Muscle layer of duodenum (tissue), 2 donors: ENCODE results near the gene THAP5.
"Not testable (repeated sequence)": the region's sequence is repeated elsewhere in the genome, so short reads cannot be mapped to it uniquely, and the experiment has no call there.

Experiments
- H3K27ac ChIP-seq: one replicate; pipeline ENCODE4 v1.7.0; 2013; ENCODE audit warnings: mild to moderate bottlenecking, low read length
- H3K27me3 ChIP-seq: one replicate; pipeline ENCODE4 v1.7.0; 2013; ENCODE audit warnings: low read depth, mild to moderate bottlenecking, control low read depth, low read length
- H3K36me3 ChIP-seq, 2 donors: one replicate each; pipeline ENCODE4 v1.7.0; 2013; ENCODE audit warnings: low read length in 2 of 2, control low read depth in 1 of 2, mild to moderate bottlenecking in 1 of 2; ENCODE audit not compliant: insufficient read depth in 2 of 2, control insufficient read depth in 1 of 2
- H3K4me1 ChIP-seq, 2 donors: one replicate each; pipeline ENCODE4 v1.7.0; 2013; ENCODE audit warnings: low read length in 2 of 2, mild to moderate bottlenecking in 2 of 2, control low read depth in 1 of 2, moderate library complexity in 1 of 2; ENCODE audit not compliant: insufficient read depth in 2 of 2, control insufficient read depth in 1 of 2
- H3K4me3 ChIP-seq, 2 donors: one replicate each; pipeline ENCODE4 v1.7.0; 2013; ENCODE audit warnings: low read length in 2 of 2, low read depth in 1 of 2, mild to moderate bottlenecking in 1 of 2
- H3K9me3 ChIP-seq, 2 donors: one replicate each; pipeline ENCODE4 v1.7.0; 2013; ENCODE audit warnings: low read length in 2 of 2, control low read depth in 1 of 2, mild to moderate bottlenecking in 1 of 2; ENCODE audit not compliant: control insufficient read depth in 1 of 2
- donor health status: healthy.

THAP5 gene

DNA sequence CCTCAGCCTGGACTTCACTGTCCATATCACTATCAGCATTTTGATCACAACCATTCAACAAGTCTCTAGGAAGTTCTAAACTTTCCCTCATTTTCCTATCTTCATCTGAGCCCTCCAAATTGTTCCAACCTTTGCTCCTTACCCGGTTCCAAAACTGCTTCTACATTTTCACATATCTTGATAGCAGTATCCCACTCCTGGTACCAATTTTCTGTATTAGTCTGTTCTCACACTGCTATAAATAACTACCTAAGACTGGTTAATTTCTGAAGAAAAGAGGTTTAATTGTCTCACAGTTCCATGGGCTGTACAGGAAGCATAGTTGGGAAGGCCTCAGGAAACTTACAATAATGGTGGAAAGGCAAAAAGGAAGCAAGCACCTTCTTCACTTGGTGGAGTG, 11.9 kb downstream of the THAP5 start:
- H3K4me3 ChIP-seq, result no peak overlapping the region
- H3K27me3 ChIP-seq, result no peaks in the 10 kb centered on the region
- no peaks in the 10 kb centered on the region for H3K4me1 ChIP-seq
- peaks cover 4 to 17% of the 10 kb centered on the region in 2 donors for H3K9me3 ChIP-seq
- no peaks in the 10 kb centered on the region for H3K36me3 ChIP-seq
- H3K27ac ChIP-seq, result no peak overlapping the region

DNA sequence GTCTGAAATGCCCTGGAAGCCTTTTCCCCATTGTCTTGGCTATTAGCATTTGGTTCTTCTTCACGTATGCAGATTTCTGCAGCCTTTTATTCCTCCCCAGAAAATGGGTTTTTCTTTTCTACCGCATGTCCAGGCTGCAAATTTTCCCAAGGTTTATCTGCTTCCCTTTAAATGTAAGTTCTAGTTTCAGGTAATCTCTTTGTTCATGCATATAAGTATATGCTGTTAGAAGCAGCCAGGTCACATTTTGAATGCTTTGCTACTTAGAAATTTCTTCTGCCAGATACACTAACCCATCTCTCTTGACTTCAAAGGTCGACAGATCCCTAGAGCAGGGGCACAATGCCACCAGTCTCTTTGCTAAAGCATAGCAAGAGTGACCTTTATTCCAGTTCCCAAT, 12.3 kb downstream of the THAP5 start:
- Histone ChIP-seq H3K27ac (no peak overlapping the region), H3K4me1 (no peaks in the 10 kb centered on the region), H3K4me3 (no peak overlapping the region), H3K36me3 (no peaks in the 10 kb centered on the region), H3K9me3 (peaks cover 4 to 17% of the 10 kb centered on the region in 2 donors), H3K27me3 (no peaks in the 10 kb centered on the region)

DNA sequence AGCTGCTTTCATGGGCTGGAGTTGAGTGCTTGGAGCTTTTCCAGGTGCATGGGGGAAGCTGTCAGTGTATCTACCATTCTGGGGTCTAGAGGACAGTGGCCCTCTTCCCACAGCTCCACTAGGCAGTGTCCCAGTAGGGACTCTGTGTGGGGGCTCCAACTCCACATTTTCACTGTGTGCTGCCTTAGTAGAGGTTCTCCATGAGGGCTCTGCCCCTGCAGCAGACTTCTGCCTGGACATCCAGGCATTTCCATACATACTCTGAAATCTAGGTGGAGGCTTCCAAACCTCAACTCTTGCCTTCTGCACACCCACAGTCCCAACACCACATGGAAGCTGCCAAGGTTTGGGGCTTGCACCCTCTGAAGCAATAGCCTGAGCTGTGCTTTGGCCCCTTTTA, 12.8 kb downstream of the THAP5 start:
- H3K27me3 ChIP-seq, H3K4me1 ChIP-seq, H3K4me3 ChIP-seq, H3K36me3 ChIP-seq, H3K27ac ChIP-seq: not testable (repeated sequence)
- peaks cover 4 to 17% of the 10 kb centered on the region in 2 donors for H3K9me3 ChIP-seq

DNA sequence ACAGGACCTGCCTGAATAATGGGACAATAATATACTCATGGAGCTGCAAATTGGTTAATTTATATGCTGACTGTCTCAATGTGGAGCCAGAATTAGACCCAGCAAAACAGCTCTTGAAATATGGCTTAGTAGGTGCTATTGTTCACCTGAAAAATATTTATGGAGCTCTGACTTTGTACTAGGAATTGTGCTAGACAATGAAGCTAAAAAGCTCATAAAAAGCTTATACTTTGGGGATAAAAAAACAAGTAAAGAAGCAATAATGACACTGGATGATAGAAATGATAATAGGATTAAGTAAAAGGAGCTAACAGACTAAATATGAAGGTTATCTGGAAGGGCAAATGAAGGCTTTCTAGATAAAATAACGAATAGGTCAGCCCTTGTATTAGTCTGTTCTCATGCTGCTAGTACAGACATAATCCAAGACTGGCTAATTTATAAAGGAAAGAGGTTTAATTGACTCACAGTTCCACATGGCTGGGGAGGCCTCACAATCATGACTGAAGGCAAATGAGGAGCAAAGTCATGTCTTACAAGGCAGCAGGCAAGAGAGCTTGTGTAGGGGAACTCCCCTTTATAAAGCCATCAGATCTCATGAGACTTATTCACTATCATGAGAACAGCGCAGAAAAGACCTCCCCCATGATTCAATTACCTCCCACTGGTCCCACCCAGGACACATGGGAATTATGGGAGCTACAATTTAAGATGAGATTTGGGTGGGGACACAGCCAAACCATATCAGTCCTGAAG, 21.2 kb downstream of the THAP5 start:
- not testable (repeated sequence) for H3K27me3 ChIP-seq, H3K4me3 ChIP-seq, H3K4me1 ChIP-seq, H3K36me3 ChIP-seq, H3K9me3 ChIP-seq, H3K27ac ChIP-seq

DNA sequence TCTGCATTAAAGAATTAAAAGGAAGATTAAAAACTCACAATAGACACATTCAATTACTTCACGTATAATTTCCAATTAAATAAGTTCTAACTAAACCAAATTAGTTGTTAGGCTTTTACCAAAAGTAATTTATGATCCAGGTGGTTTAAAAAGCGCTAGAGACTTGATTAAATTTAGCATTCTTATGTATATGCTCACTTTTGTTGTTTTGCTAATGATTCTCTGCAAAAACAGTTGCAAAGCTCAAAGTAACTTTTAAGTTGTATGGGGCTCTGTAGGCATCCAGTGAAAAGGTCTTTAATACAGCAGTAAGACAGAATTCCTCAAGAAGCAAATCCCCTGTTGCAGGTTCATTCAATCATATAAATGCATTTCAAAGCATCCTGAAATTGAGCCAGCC, 28.0 kb downstream of the THAP5 start:
- H3K9me3 ChIP-seq, result no peaks in the 10 kb centered on the region
- no peaks in the 10 kb centered on the region for H3K27me3 ChIP-seq
- H3K27ac ChIP-seq, result no peak overlapping the region
- H3K4me3 ChIP-seq, result no peak overlapping the region
- no peaks in the 10 kb centered on the region for H3K36me3 ChIP-seq
- H3K4me1 ChIP-seq, result no peaks in the 10 kb centered on the region

DNA sequence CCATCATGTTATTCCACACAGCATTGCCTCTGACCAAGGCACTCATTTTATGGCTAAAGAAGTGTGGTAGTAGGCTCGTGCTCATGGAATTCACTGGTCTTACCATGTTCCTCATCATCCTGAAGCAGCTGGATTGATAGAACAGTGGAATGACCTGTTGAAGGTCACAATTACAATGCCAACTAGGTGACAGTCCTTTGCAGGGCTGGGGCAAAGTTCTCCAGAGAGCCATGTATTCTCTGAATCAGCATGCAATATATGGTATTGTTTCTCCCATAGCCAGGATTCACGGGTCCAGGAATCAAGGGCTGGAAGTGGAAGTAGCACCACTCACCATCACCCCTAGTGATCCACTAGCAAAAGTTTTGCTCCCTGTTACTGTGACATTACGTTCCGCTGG, 30.8 kb downstream of the THAP5 start:
- not testable (repeated sequence) for H3K36me3 ChIP-seq, H3K4me3 ChIP-seq, H3K27ac ChIP-seq, H3K27me3 ChIP-seq, H3K9me3 ChIP-seq, H3K4me1 ChIP-seq

DNA sequence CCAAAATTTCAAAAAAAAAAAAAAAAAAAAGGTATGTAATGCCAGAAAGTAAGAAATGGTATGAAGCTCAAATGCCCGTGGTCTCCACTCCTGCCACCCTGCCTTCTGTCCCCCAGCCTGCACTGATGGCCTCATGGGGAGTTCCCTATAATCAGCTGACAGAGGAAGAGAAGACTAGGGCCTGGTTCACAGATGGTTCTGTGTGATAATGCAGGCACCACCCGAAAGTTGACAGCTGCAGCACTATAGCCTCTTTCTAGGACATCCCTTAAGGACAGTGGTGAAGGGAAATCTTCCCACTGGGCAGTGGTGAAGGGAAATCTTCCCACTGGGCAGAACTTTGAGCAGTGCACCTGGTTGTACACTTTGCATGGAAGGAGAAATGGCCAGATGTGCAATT, 31.3 kb downstream of the THAP5 start:
- H3K4me1 ChIP-seq, H3K4me3 ChIP-seq, H3K27me3 ChIP-seq, H3K9me3 ChIP-seq, H3K27ac ChIP-seq, H3K36me3 ChIP-seq: not testable (repeated sequence)

DNA sequence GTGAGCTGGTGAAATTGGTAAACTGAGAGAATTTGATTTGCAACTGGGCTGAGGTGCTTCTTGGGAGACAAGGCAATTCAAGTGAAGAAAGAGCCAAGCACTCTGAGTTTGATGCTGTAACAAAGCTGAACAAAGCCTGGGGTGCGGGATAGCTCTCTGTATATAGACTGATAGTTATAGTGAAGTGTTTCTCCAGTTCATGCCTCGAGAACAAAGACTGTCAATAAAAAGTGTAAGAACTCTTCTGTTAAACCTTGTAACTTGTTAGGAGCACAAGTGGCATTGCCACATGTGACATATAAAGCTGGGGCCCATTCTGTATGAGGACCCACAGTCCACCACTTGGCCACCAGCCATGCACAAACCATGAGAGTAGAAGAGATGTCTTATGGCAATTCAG, 32.3 kb downstream of the THAP5 start:
- H3K27me3 ChIP-seq, result no peaks in the 10 kb centered on the region
- no peak overlapping the region for H3K27ac ChIP-seq
- no peaks in the 10 kb centered on the region for H3K4me1 ChIP-seq
- H3K4me3 ChIP-seq, result no peak overlapping the region
- no peaks in the 10 kb centered on the region for H3K36me3 ChIP-seq
- H3K9me3 ChIP-seq, result no peaks in the 10 kb centered on the region

DNA sequence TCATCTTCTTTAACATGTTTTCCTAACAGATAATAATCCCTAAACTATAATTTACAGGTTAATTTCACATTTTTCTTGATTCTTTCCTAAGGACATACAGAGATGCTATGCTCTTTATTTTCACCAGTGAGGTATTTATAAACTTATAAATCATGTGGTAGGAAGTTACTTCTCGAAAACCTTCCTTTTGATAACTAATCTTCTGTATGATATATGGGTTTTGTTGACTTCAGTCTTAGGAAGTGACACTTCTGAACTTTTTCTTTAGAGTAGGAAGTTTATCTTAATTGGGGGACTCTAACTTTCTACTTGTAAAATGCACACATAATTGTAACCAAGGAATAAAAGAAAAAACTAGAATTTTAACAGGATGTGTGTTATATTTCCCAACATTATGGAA, 33.8 kb downstream of the THAP5 start:
- Histone ChIP-seq H3K27me3 (no peaks in the 10 kb centered on the region), H3K4me3 (no peak overlapping the region), H3K9me3 (no peaks in the 10 kb centered on the region), H3K27ac (no peak overlapping the region), H3K36me3 (no peaks in the 10 kb centered on the region), H3K4me1 (no peaks in the 10 kb centered on the region)

DNA sequence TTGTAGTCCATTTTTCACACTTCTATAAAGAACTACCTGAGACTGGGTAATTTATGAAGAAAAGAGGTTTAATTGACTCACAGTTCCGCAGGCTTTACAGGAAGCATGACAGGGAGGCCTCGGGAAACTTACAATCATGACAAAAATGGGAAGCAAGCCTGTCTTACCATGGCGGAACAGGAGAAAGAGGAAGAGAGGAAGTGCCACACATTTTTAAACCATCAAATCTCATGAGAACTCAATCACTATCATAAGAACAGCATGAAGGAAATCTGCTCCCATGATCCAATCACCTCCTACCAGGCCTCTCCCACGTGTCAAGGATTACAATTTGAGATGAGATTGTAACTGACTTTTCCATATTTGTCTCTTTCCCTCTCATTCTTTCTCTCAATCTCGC, 34.2 kb downstream of the THAP5 start:
- H3K9me3 ChIP-seq, result no peaks in the 10 kb centered on the region
- no peak overlapping the region for H3K27ac ChIP-seq
- H3K4me3 ChIP-seq, result no peak overlapping the region
- no peaks in the 10 kb centered on the region for H3K4me1 ChIP-seq
- H3K36me3 ChIP-seq, result no peaks in the 10 kb centered on the region
- H3K27me3 ChIP-seq, result no peaks in the 10 kb centered on the region

DNA sequence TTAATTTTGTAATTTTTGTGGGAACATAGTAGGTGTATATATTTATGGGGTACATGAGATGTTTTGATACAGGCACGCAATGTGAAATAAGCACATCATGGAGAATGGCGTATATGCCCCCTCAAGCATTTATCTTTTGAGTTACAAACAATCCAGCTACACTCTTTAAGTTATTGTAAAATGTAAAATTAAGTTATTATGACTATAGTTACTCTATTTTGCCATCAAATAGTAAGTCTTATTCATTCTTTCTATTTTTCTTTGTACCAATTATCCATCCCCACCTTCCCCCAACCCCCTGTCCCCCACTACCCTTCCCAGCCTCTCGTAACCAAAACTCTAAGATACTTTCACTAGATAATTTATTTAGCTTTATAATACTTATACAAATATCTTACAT, 35.8 kb downstream of the THAP5 start:
- Histone ChIP-seq H3K27me3 (no peaks in the 10 kb centered on the region), H3K9me3 (no peaks in the 10 kb centered on the region), H3K27ac (no peak overlapping the region), H3K4me3 (no peak overlapping the region), H3K36me3 (no peaks in the 10 kb centered on the region), H3K4me1 (no peaks in the 10 kb centered on the region)

DNA sequence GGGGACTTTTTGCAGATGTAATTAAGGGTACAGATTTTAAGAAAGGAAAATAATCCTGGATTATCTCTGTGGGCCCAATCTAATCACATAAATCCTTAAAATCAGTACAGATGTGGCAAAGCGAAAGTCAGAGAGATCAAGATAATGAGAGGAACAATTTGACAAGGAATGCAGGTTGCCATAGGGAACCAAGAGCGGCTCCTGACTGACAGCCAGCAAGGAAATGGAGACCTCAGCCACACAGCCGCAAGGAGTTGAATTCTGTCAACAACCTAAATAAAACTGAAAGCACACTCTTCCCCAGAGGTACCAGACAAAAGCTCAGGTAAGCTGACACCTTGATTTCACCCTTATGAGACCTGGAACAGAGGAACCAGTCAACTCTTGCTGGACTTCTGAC, 40.2 kb downstream of the THAP5 start:
- H3K36me3 ChIP-seq, result peaks cover 0 to 5% of the 10 kb centered on the region in 2 donors
- no peak overlapping the region for H3K4me3 ChIP-seq
- H3K27ac ChIP-seq, result no peak overlapping the region
- no peaks in the 10 kb centered on the region for H3K27me3 ChIP-seq
- peaks cover 0 to 6% of the 10 kb centered on the region in 2 donors for H3K4me1 ChIP-seq
- H3K9me3 ChIP-seq, result no peaks in the 10 kb centered on the region
